ENCODE results near the gene PPP3R1. TPM values are rescaled to one million over a fixed set of nuclear protein-coding genes. Genes with fewer than 3 reads are reported as not detected.

PPP3R1 gene
- polyA plus RNA-seq, 1 donor = 43.9 TPM

DNA sequence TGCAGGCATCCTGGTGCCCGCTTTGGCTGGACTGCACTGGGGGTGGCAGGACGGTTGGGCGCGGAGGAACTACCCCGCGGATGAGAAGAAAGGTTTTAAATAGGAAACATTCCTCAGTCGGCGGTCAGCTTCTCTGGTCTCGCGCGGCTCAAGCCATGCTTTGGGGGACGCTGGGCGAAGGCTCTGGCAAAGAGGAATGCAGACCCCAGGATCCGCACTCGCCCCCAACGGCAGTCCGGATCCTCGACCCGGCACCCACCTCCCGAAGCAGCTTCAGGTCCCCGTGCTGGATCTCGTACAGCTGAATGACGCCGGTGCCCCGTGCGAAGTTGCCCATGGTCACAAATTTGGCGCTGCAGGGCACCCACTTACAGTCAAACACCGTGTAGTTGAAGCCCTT, 95.3 kb downstream of the PPP3R1 start:
- no peaks in the 10 kb centered on the region for H3K27me3 ChIP-seq (ENCODE audit: control insufficient read depth, insufficient read depth, low read length)
- peaks cover 15% of the 10 kb centered on the region for H3K36me3 ChIP-seq (ENCODE audit: control insufficient read depth, insufficient read depth, low read length)
- no peak for DNase-seq
- H3K9me3 ChIP-seq (ENCODE audit: control insufficient read depth, low read depth, low read length) = no peaks in the 10 kb centered on the region
- peak overlapping the region; percentile 87 for H3K4me3 ChIP-seq (ENCODE audit: low read length)
- WGBS (ENCODE audit: insufficient coverage, low lambda C conversion rate) = no CpG with 5 or more reads among the region's 28 CpGs
- no peaks in the 10 kb centered on the region for H3K4me1 ChIP-seq (ENCODE audit: control insufficient read depth, insufficient read depth, low read length)
- H3K27ac ChIP-seq (ENCODE audit: low read length) = peak overlapping the region; percentile 76

DNA sequence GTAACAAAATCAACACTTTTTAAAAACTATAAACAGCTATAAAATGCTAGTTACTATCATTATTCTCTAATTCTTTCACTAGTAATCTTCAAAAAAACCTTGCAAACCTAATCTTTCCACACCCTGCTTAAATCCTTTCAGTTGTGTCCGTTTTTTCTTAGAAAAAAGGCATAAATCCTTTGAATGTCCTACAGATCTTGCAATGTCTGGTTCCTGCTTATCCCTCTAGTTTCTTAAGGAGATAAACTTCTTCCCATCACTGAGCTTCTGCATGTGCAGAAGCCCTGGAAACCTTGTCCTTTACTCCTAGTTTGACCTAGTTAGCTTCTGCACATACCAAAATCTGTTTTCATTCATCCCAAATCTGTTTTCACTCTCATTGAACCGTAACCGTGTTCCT, 95.9 kb downstream of the PPP3R1 start:
- H3K9me3 ChIP-seq (ENCODE audit: control insufficient read depth, low read depth, low read length) = no peaks in the 10 kb centered on the region
- no peaks in the 10 kb centered on the region for H3K4me1 ChIP-seq (ENCODE audit: control insufficient read depth, insufficient read depth, low read length)
- peak in 1 of 2 donors; percentile 11 for DNase-seq
- WGBS (ENCODE audit: insufficient coverage, low lambda C conversion rate) = 9% methylated on average over 1 of the region's 3 CpGs
- H3K27ac ChIP-seq (ENCODE audit: low read length) = no peak overlapping the region
- H3K27me3 ChIP-seq (ENCODE audit: control insufficient read depth, insufficient read depth, low read length) = no peaks in the 10 kb centered on the region
- peak overlapping the region; percentile 87 for H3K4me3 ChIP-seq (ENCODE audit: low read length)
- H3K36me3 ChIP-seq (ENCODE audit: control insufficient read depth, insufficient read depth, low read length) = peaks cover 11% of the 10 kb centered on the region

DNA sequence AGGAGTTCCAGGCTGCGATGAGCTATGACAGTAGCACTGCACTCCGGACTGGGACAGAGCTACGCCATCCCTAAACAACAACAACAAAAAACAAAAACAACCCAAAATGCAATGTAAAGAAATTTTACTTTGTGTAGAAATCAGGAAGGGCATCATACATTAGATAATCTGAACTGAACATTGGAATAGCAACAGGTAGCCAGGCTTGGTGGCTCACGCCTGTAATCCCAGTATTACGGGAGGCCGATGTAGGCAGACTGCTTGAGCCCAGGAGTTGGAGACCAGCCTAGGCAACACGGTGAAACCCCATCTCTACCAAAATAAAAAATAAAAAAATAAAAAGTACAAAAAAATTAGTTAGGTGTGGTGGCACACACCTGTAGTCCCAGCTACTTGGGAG, 96.7 kb downstream of the PPP3R1 start:
- Histone ChIP-seq H3K4me1 (ENCODE audit: control insufficient read depth, insufficient read depth, low read length) (no peaks in the 10 kb centered on the region), H3K9me3 (ENCODE audit: control insufficient read depth, low read depth, low read length) (no peaks in the 10 kb centered on the region), H3K27ac (ENCODE audit: low read length) (no peak overlapping the region), H3K4me3 (ENCODE audit: low read length) (no peak overlapping the region), H3K36me3 (ENCODE audit: control insufficient read depth, insufficient read depth, low read length) (peaks cover 5% of the 10 kb centered on the region), H3K27me3 (ENCODE audit: control insufficient read depth, insufficient read depth, low read length) (no peaks in the 10 kb centered on the region)
- no CpG with 5 or more reads among the region's 7 CpGs for WGBS (ENCODE audit: insufficient coverage, low lambda C conversion rate)
- no peak for DNase-seq

DNA sequence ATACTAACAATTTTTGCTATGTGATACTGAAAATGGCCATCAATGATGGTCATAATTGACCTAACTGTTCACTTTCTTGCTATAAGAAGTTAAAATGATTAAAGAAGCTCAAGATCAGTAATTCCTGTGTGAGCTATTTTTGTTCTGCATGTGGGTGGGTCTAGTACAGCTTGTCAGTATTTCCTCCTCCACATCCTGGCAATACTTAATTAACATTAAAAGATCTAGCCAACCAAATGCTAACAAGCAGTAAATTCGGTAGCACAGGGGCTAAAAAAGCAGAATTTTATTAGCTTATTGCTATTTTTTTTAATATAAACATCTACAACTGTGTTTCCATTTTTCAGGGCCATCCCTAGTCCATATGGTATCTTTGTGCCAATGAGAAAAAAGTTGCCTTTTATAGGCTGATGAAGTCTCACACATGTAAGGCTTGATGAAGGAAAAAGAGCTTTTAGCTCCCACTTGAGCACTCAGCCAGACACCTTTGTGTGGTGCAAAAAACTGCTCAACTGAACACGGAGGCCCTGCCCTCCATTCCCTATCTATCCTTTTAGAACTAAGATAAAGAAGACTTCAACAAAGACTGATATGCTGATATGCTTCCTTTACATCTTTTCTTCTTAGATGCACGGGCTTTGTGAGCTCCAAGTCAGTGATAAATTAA, 99.5 kb downstream of the PPP3R1 start:
- no peaks in the 10 kb centered on the region for H3K4me1 ChIP-seq (ENCODE audit: control insufficient read depth, insufficient read depth, low read length)
- no peaks in the 10 kb centered on the region for H3K9me3 ChIP-seq (ENCODE audit: control insufficient read depth, low read depth, low read length)
- no peak overlapping the region for H3K27ac ChIP-seq (ENCODE audit: low read length)
- no peak for DNase-seq
- H3K4me3 ChIP-seq (ENCODE audit: low read length) = no peak overlapping the region
- H3K27me3 ChIP-seq (ENCODE audit: control insufficient read depth, insufficient read depth, low read length) = no peaks in the 10 kb centered on the region
- no peaks in the 10 kb centered on the region for H3K36me3 ChIP-seq (ENCODE audit: control insufficient read depth, insufficient read depth, low read length)
- WGBS (ENCODE audit: insufficient coverage, low lambda C conversion rate) = 100% methylated on average over 1 of the region's 3 CpGs

DNA sequence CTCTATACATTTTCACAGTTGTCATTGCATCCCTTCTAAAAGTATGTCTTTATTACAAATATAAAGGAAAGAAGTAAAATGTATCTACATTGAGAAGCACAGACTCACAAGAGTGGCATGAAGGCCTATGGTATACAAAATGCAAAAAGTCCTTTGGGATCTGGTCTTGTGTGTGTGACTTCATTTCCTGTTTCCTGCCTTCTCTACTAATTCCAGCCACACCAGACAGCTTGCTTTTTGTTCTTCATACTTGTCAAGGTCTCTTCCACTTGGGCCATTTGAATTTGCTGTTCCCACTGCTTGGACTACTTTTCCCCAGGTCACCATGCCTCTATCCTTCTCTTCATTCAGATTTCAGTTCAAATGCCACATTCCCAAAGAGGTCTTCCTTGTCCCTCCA, 101.3 kb downstream of the PPP3R1 start:
- Histone ChIP-seq H3K9me3 (ENCODE audit: control insufficient read depth, low read depth, low read length) (no peaks in the 10 kb centered on the region), H3K4me3 (ENCODE audit: low read length) (no peak overlapping the region)
- no peak for DNase-seq

DNA sequence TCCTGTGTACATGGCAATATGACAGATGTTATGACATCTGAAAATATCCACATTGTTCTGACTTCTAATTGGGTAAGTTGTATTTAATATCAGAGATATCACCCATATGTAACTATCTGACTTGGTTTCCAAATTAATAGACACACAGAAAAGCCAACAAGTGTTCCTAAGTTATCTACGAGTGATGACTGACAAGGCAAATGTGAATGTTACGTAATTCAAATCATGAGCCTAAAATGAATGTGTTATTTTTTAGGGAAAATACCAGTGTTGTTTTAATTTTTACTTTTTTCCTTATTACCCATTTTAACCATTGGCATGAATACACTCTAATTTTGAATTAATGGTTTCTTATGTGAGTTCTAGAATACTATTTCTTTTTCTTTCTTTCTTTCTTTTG, 110.5 kb downstream of the PPP3R1 start:
- H3K4me1 ChIP-seq (ENCODE audit: control insufficient read depth, insufficient read depth, low read length) = no peaks in the 10 kb centered on the region
- no peak for DNase-seq
- H3K36me3 ChIP-seq (ENCODE audit: control insufficient read depth, insufficient read depth, low read length) = peaks cover 10% of the 10 kb centered on the region
- no CpG with 5 or more reads among the region's 2 CpGs for WGBS (ENCODE audit: insufficient coverage, low lambda C conversion rate)
- H3K9me3 ChIP-seq (ENCODE audit: control insufficient read depth, low read depth, low read length) = no peaks in the 10 kb centered on the region
- H3K4me3 ChIP-seq (ENCODE audit: low read length) = no peak overlapping the region
- H3K27ac ChIP-seq (ENCODE audit: low read length) = no peak overlapping the region
- no peaks in the 10 kb centered on the region for H3K27me3 ChIP-seq (ENCODE audit: control insufficient read depth, insufficient read depth, low read length)

More for the DNA sequence above, 101.3 kb downstream of the PPP3R1 start:
- H3K36me3 ChIP-seq (ENCODE audit: control insufficient read depth, insufficient read depth, low read length) = no peaks in the 10 kb centered on the region
- H3K4me1 ChIP-seq (ENCODE audit: control insufficient read depth, insufficient read depth, low read length) = no peaks in the 10 kb centered on the region
- H3K27me3 ChIP-seq (ENCODE audit: control insufficient read depth, insufficient read depth, low read length) = no peaks in the 10 kb centered on the region
- H3K27ac ChIP-seq (ENCODE audit: low read length) = no peak overlapping the region

DNA sequence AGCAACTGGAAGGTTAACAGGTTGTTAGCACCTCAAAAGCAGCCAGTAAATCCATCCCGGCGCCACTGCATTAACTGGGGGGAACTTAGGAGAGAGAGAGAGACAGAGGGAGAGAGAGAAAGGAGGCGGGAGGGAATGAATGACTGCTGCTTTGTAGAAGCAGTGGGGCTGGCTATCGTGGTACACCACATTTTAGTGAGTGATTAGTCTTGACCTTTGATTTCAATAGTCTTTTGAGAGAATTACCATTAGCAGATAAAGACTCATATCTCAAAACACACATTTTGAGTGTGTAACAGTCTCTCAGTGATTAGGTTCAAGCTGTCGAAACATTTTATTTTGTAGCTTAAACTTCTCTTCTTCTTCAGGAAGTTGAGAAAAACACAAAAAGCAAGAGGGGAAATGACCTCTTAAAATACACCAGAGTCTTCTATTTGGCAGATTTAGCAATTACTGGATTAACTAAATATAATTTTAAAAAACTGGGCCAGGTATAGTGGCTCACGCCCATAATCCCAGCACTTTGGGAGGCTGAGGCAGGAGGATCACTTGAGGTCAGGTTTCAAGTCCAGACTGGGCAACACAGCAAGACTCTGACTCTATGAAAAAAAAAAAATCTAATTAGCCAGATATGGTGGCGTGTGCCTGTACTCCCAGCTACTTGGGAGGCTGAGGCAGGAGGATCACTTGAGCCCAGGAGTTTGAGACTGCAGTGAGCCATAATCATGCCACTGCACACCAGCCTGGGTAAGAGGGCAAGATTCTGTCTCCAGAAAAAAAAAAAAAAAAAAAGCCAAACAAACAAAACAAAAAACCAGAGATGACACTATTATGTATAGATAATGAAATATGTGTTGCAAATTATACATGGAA, 116.6 kb downstream of the PPP3R1 start:
- H3K4me3 ChIP-seq (ENCODE audit: low read length) = no peak overlapping the region
- DNase-seq = peak in 1 of 2 donors; percentile 26
- no peaks in the 10 kb centered on the region for H3K4me1 ChIP-seq (ENCODE audit: control insufficient read depth, insufficient read depth, low read length)
- peaks cover 15% of the 10 kb centered on the region for H3K36me3 ChIP-seq (ENCODE audit: control insufficient read depth, insufficient read depth, low read length)
- H3K27me3 ChIP-seq (ENCODE audit: control insufficient read depth, insufficient read depth, low read length) = no peaks in the 10 kb centered on the region
- 30% methylated on average over 2 of the region's 7 CpGs for WGBS (ENCODE audit: insufficient coverage, low lambda C conversion rate)
- no peaks in the 10 kb centered on the region for H3K9me3 ChIP-seq (ENCODE audit: control insufficient read depth, low read depth, low read length)
- H3K27ac ChIP-seq (ENCODE audit: low read length) = no peak overlapping the region

DNA sequence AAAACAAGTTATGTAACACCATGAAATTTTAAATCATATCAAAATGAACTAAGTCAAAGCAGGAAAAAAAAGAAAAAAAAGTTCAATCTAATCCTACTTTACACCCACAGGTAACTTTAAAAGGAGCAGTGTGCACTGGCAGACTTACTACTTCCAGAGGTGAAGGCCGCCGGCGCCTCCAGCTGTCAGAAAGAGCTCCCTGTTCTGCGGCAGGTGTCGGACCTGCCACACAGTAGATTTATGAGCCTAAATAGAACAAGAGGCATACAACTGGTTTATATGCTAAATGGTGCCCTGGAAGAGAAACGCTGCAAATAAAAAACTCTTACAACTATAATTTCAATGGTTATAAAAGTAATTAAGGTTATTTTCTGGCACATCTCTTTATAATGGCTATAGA, 117.8 kb downstream of the PPP3R1 start:
- Histone ChIP-seq H3K4me3 (ENCODE audit: low read length) (no peak overlapping the region), H3K9me3 (ENCODE audit: control insufficient read depth, low read depth, low read length) (no peaks in the 10 kb centered on the region), H3K27ac (ENCODE audit: low read length) (no peak overlapping the region), H3K27me3 (ENCODE audit: control insufficient read depth, insufficient read depth, low read length) (no peaks in the 10 kb centered on the region), H3K36me3 (ENCODE audit: control insufficient read depth, insufficient read depth, low read length) (peaks cover 15% of the 10 kb centered on the region), H3K4me1 (ENCODE audit: control insufficient read depth, insufficient read depth, low read length) (no peaks in the 10 kb centered on the region)
- peak; percentile 12 to 61 for DNase-seq
- WGBS (ENCODE audit: insufficient coverage, low lambda C conversion rate) = no CpG with 5 or more reads among the region's 6 CpGs

DNA sequence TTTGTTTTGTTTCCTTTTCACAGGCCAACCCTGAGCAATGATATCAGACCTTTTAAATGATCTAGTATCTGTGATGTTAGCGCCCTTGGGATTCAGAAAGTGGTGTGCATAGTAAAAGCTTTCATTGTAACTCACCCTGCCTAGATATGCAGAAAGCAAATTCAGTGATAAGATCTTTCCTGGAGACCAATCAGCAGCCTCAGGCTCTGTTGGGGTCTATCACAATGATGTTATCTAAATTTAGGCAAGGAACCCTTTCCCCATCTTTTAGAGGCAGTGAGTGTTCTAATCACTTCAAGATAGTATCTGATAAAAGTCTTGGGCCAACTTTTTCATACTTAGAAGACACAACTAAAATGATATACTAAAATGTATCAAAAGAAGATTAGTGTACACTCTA, 118.2 kb downstream of the PPP3R1 start:
- Histone ChIP-seq H3K4me3 (ENCODE audit: low read length) (no peak overlapping the region), H3K36me3 (ENCODE audit: control insufficient read depth, insufficient read depth, low read length) (peaks cover 15% of the 10 kb centered on the region), H3K27ac (ENCODE audit: low read length) (no peak overlapping the region), H3K9me3 (ENCODE audit: control insufficient read depth, low read depth, low read length) (no peaks in the 10 kb centered on the region), H3K27me3 (ENCODE audit: control insufficient read depth, insufficient read depth, low read length) (no peaks in the 10 kb centered on the region), H3K4me1 (ENCODE audit: control insufficient read depth, insufficient read depth, low read length) (no peaks in the 10 kb centered on the region)
- WGBS (ENCODE audit: insufficient coverage, low lambda C conversion rate) = no CpG with 5 or more reads among the region's 1 CpG
- no peak for DNase-seq

Measured in large intestine (tissue), 3 donors.